Prostate gland (tissue), 2 donors: ENCODE measurements around the gene SLN.

Experiments
- CTCF ChIP-seq, 4 experiments: fragments of 200-600 bp in 2 of 4; fragments of 450-650 bp in 2 of 4; sonication (generic) in 2 of 4; IDR thresholded peaks; 1 replicate in 3 of 4; 2 replicates in 1 of 4; pipeline ENCODE4 v1.5.1; 2016 to 2019; ENCODE audit warnings: antibody characterized with exemption in 4 of 4, mild to moderate bottlenecking in 2 of 4, moderate library complexity in 2 of 4
- POLR2A ChIP-seq: fragments of 450-650 bp; IDR thresholded peaks from one replicate; pipeline ENCODE4 v1.6.1; 2016; ENCODE audit warnings: antibody characterized with exemption, mild to moderate bottlenecking
- POLR2AphosphoS5 ChIP-seq: sonication (generic); formaldehyde crosslinking; IDR thresholded peaks from one replicate; pipeline ENCODE4 v1.6.1; 2017; ENCODE audit warnings: antibody characterized with exemption

- TF ChIP-seq POLR2A: no peak
- TF ChIP-seq CTCF (IDR thresholded peaks at IDR 0.05): no peak
- no peak for TF ChIP-seq POLR2AphosphoS5
These were observed 9.1 kb downstream of the SLN start for GRCh38 chr11:107702723-107703122.
